Neuronal stem cell (in vitro differentiated cells): ENCODE data around the gene LRPPRC.

Source experiments
- DNase-seq: peaks from one replicate; pipeline ENCODE4 v3.0.0-alpha.2; 2013; ENCODE audit warnings: low spot score
- H2AFZ ChIP-seq: one replicate; pipeline ENCODE4 v1.6.1; 2013; ENCODE audit warnings: mild to moderate bottlenecking, low read length, inconsistent platforms
- H2AK5ac ChIP-seq: 2 replicates; pipeline ENCODE4 v1.6.1; 2013; ENCODE audit warnings: low read depth, mild to moderate bottlenecking, inconsistent platforms, low read length, moderate library complexity, mixed read lengths
- H2BK120ac ChIP-seq: 2 replicates; pipeline ENCODE4 v1.6.1; 2013; ENCODE audit warnings: low read depth, mild to moderate bottlenecking, inconsistent platforms, low read length, moderate library complexity, mixed read lengths
- H2BK12ac ChIP-seq: one replicate; pipeline ENCODE4 v1.6.1; 2013; ENCODE audit warnings: low read length, inconsistent platforms
- H2BK15ac ChIP-seq: 2 replicates; pipeline ENCODE4 v1.6.1; 2013; ENCODE audit warnings: mild to moderate bottlenecking, low read length, inconsistent platforms, mixed read lengths
- H2BK5ac ChIP-seq: one replicate; pipeline ENCODE4 v1.6.1; 2013; ENCODE audit warnings: inconsistent platforms, mild to moderate bottlenecking, low read length, moderate library complexity
- H3K14ac ChIP-seq: one replicate; pipeline ENCODE4 v1.6.1; 2013; ENCODE audit warnings: low read length, inconsistent platforms
- H3K18ac ChIP-seq: 2 replicates; pipeline ENCODE4 v1.6.1; 2013; ENCODE audit warnings: low read length, inconsistent platforms
- H3K23ac ChIP-seq: 2 replicates; pipeline ENCODE4 v1.6.1; 2013; ENCODE audit warnings: low read depth, mild to moderate bottlenecking, mixed read lengths, low read length, inconsistent platforms; ENCODE audit not compliant: poor library complexity
- H3K27ac ChIP-seq: replicated peaks from 3 replicates; pipeline ENCODE4 v1.5.1; 2013; ENCODE audit warnings: low read length, inconsistent platforms
- H3K27me3 ChIP-seq, 3 experiments: 2 replicates each; pipeline ENCODE4 v1.6.1; 2013; ENCODE audit warnings: low read length in 3 of 3, mild to moderate bottlenecking in 2 of 3, inconsistent platforms in 1 of 3, low read depth in 1 of 3, mixed read lengths in 1 of 3, moderate library complexity in 1 of 3; ENCODE audit not compliant: control insufficient read depth in 3 of 3, insufficient read depth in 3 of 3
- H3K36me3 ChIP-seq, 2 donors: replicated peaks in 1 of 2; 2 replicates each; pipeline ENCODE4 v1.6.1; 2013; ENCODE audit warnings: low read length in 2 of 2; ENCODE audit not compliant: control insufficient read depth in 2 of 2, insufficient read depth in 2 of 2
- H3K4ac ChIP-seq: 2 replicates; pipeline ENCODE4 v1.6.1; 2013; ENCODE audit warnings: inconsistent platforms, mild to moderate bottlenecking, low read length, moderate library complexity
- H3K4me1 ChIP-seq, 2 donors: 1 replicate in 1 of 2; 2 replicates in 1 of 2; pipeline ENCODE4 v1.6.1; 2013; ENCODE audit warnings: low read length in 2 of 2, low read depth in 1 of 2; ENCODE audit not compliant: control insufficient read depth in 2 of 2, insufficient read depth in 1 of 2
- H3K4me2 ChIP-seq: one replicate; pipeline ENCODE4 v1.6.1; 2013; ENCODE audit warnings: mild to moderate bottlenecking, low read length, inconsistent platforms; ENCODE audit not compliant: insufficient read depth, poor library complexity, severe bottlenecking
- H3K4me3 ChIP-seq, 2 donors: 2 replicates each; pipeline ENCODE4 v1.5.1; 2013; ENCODE audit warnings: low read length in 2 of 2, mild to moderate bottlenecking in 2 of 2, inconsistent platforms in 1 of 2, moderate library complexity in 1 of 2
- H3K79me1 ChIP-seq: one replicate; pipeline ENCODE4 v1.6.1; 2013; ENCODE audit warnings: low read depth, mild to moderate bottlenecking, inconsistent platforms, low read length, moderate library complexity
- H3K9ac ChIP-seq: one replicate; pipeline ENCODE4 v1.6.1; 2013; ENCODE audit warnings: mild to moderate bottlenecking, low read depth, low read length, inconsistent platforms; ENCODE audit not compliant: poor library complexity
- H3K9me3 ChIP-seq, 2 donors: replicated peaks in 1 of 2; 2 replicates each; pipeline versions ENCODE3 to v1.6.1; 2013; ENCODE audit warnings: low read length in 2 of 2, mild to moderate bottlenecking in 2 of 2, inconsistent platforms in 1 of 2, low read depth in 1 of 2, mixed read lengths in 1 of 2, moderate library complexity in 1 of 2; ENCODE audit not compliant: control insufficient read depth in 2 of 2, insufficient read depth in 1 of 2
- H4K8ac ChIP-seq: one replicate; pipeline ENCODE4 v1.6.1; 2013; ENCODE audit warnings: low read depth, mild to moderate bottlenecking, inconsistent platforms, low read length, moderate library complexity
- H4K91ac ChIP-seq: one replicate; pipeline ENCODE4 v1.6.1; 2013; ENCODE audit warnings: low read length, low read depth, mild to moderate bottlenecking, inconsistent platforms; ENCODE audit not compliant: poor library complexity
- WGBS, 2 donors: extraction: QIAGEN DNeasy Blood & Tissue Kit; methylation state at CpG; one replicate each; pipeline ENCODE4 v1.1.7; 2013; ENCODE audit warnings: missing lambda C conversion rate in 2 of 2, mixed read lengths in 1 of 2; ENCODE audit not compliant: insufficient read length in 2 of 2, insufficient replicate concordance in 1 of 2; ENCODE audit errors: extremely low coverage in 2 of 2; 5-methylcytosine and 5-hydroxymethylcytosine counted together

The LRPPRC gene

DNA sequence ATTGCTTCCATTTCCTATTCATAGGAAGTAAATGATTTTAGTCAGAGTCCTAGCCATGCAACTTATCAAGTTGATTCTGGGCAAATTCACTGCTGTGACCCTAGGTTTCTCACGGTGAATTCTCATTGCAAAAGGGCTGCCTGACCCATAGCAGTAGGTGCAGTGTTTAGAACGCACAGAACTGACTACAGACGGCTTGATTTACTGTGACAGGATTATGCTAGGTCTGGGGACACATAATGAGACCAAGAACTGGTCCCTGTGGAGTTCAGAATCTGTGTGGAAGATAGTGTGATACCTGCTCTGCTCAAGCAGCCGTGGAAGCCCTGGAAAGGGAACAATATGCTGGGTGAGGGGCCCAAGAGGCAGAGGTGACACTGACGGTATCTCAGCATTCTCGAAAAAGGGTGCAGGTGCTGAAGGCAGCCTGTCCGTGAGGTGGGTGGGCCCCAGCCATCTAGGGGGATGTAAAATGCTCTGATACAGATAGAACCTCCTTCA is 110.6 kb downstream of the LRPPRC start:
- Histone ChIP-seq H3K23ac (no peak overlapping the region), H3K4me2 (no peak overlapping the region), H3K4me1 (no peaks in the 10 kb centered on the region), H3K79me1 (no peaks in the 10 kb centered on the region), H3K27ac (no peak overlapping the region), H4K91ac (no peak overlapping the region), H3K18ac (no peak overlapping the region), H3K9me3 (no peaks in the 10 kb centered on the region), H2AFZ (no peak overlapping the region), H2AK5ac (no peak overlapping the region), H3K27me3 (no peaks in the 10 kb centered on the region), H4K8ac (no peak overlapping the region), H2BK5ac (no peak overlapping the region), H3K9ac (no peak overlapping the region), H2BK12ac (no peak overlapping the region), H3K4ac (no peak overlapping the region), H2BK15ac (no peak overlapping the region), H3K14ac (no peak overlapping the region), H3K36me3 (peaks cover 17 to 49% of the 10 kb centered on the region in 2 donors), H2BK120ac (no peak overlapping the region), H3K4me3 (no peak overlapping the region)
- no CpG with 5 or more reads among the region's 7 CpGs for WGBS, 2 donors
- DNase-seq: no peak

DNA sequence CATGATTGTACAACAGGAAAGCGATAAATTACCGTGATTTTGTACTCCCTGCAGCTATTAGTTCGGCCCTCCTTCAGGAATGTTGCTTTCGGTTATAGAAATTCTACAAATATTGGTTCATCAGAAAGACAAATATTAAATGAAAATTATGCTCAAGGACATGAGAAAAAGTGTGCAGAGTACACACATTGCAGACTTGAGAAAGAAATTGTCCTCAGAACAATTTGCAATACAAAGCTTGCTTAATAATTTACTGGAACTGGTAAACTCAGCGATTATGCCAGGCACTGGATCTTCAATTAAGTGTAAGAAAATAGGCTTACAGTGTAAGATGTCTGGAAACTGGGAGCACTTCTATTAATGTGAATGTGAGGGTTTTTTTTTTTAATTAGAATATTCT is 111.1 kb downstream of the LRPPRC start:
- H3K36me3 ChIP-seq: peaks cover 17 to 44% of the 10 kb centered on the region in 2 donors
- no peak overlapping the region for H3K14ac ChIP-seq
- H2BK5ac ChIP-seq: no peak overlapping the region
- H2AFZ ChIP-seq: no peak overlapping the region
- no peak overlapping the region for H2BK15ac ChIP-seq
- no peak overlapping the region for H4K8ac ChIP-seq
- H3K4me3 ChIP-seq: no peak overlapping the region
- no peaks in the 10 kb centered on the region for H3K9me3 ChIP-seq
- H3K79me1 ChIP-seq: no peaks in the 10 kb centered on the region
- H3K23ac ChIP-seq: no peak overlapping the region
- H3K18ac ChIP-seq: no peak overlapping the region
- no peak overlapping the region for H2BK12ac ChIP-seq
- H4K91ac ChIP-seq: no peak overlapping the region
- H2AK5ac ChIP-seq: no peak overlapping the region
- no CpG with 5 or more reads among the region's 5 CpGs for WGBS, 2 donors
- no peak overlapping the region for H3K4me2 ChIP-seq
- no peaks in the 10 kb centered on the region for H3K4me1 ChIP-seq
- no peak overlapping the region for H3K4ac ChIP-seq
- no peak overlapping the region for H2BK120ac ChIP-seq
- no peaks in the 10 kb centered on the region for H3K27me3 ChIP-seq
- H3K27ac ChIP-seq: no peak overlapping the region
- DNase-seq: no peak
- no peak overlapping the region for H3K9ac ChIP-seq

DNA sequence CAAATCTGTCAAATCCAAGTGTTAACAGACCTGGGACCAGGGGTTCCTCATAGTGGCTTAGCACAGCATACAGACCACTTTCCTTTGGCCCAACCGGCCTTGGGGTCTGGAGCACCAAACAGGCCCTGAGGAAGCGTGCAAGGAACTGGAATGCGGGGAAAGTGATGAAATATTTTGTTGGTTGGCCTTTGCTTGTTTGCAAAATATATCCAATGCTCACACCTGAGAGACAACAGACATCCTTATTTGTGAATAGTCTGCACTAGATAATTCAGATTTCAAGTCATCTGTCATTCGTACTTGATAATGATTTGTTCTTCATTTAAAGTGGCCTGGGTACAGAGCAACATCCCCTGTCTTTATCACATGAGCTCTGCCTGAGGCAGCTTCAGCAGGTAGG is 113.5 kb downstream of the LRPPRC start:
- H2AFZ ChIP-seq: no peak overlapping the region
- peaks cover 7 to 22% of the 10 kb centered on the region in 2 donors for H3K36me3 ChIP-seq
- no peak overlapping the region for H3K23ac ChIP-seq
- no peaks in the 10 kb centered on the region for H3K79me1 ChIP-seq
- H3K4me2 ChIP-seq: no peak overlapping the region
- H3K27me3 ChIP-seq: no peaks in the 10 kb centered on the region
- no peak overlapping the region for H3K9ac ChIP-seq
- H3K4me1 ChIP-seq: no peaks in the 10 kb centered on the region
- no peak overlapping the region for H2BK12ac ChIP-seq
- no peak overlapping the region for H3K4ac ChIP-seq
- H2AK5ac ChIP-seq: no peak overlapping the region
- H2BK15ac ChIP-seq: no peak overlapping the region
- no peak overlapping the region for H4K91ac ChIP-seq
- H2BK120ac ChIP-seq: no peak overlapping the region
- H3K14ac ChIP-seq: no peak overlapping the region
- no peak overlapping the region for H4K8ac ChIP-seq
- no peaks in the 10 kb centered on the region for H3K9me3 ChIP-seq
- no peak overlapping the region for H3K4me3 ChIP-seq
- WGBS, 2 donors: no CpG with 5 or more reads among the region's 4 CpGs
- H3K18ac ChIP-seq: no peak overlapping the region
- no peak for DNase-seq
- no peak overlapping the region for H2BK5ac ChIP-seq
- H3K27ac ChIP-seq: no peak overlapping the region

- H3K27me3 ChIP-seq: no peaks in the 10 kb centered on the region
Observed at GRCh38 chr2:43880952-43881351, 114.8 kb downstream of the LRPPRC start.

More at GRCh38 chr2:43880952-43881351, 114.8 kb downstream of the LRPPRC start:
- H3K36me3 ChIP-seq: peaks cover 0 to 9% of the 10 kb centered on the region in 2 donors
- DNase-seq: no peak
- no peak overlapping the region for H2BK5ac ChIP-seq
- no peak overlapping the region for H4K91ac ChIP-seq
- no peak overlapping the region for H2BK12ac ChIP-seq
- H2AFZ ChIP-seq: no peak overlapping the region
- H3K23ac ChIP-seq: no peak overlapping the region
- H2AK5ac ChIP-seq: no peak overlapping the region
- H3K9ac ChIP-seq: no peak overlapping the region
- peak overlapping the region; percentile 29 for H4K8ac ChIP-seq
- H3K14ac ChIP-seq: peak overlapping the region; percentile 57
- no peak overlapping the region for H2BK120ac ChIP-seq
- H3K4me3 ChIP-seq: no peak overlapping the region
- H3K27ac ChIP-seq: no peak overlapping the region
- no CpG with 5 or more reads among the region's 5 CpGs for WGBS, 2 donors
- no peak overlapping the region for H2BK15ac ChIP-seq
- H3K79me1 ChIP-seq: no peaks in the 10 kb centered on the region
- H3K9me3 ChIP-seq: no peaks in the 10 kb centered on the region
- no peaks in the 10 kb centered on the region for H3K4me1 ChIP-seq
- H3K4me2 ChIP-seq: no peak overlapping the region
- H3K4ac ChIP-seq: no peak overlapping the region
- no peak overlapping the region for H3K18ac ChIP-seq
